Omental fat pad (tissue), 4 donors: ENCODE data around the gene MRPS27. TPM values are rescaled to one million over a fixed set of nuclear protein-coding genes. Genes with fewer than 3 reads are reported as not detected.

Source experiments
- ATAC-seq: fragments of 150-250 bp; one replicate; pipeline ENCODE4 v1.9.1; 2016; ENCODE audit warnings: mild to moderate bottlenecking, moderate library complexity; ENCODE audit not compliant: low FRiP score
- DNase-seq: peaks from one replicate; pipeline ENCODE4 v3.0.0-alpha.2; 2019; ENCODE audit warnings: low spot score
- CTCF ChIP-seq, 3 donors: fragments of 450-650 bp; IDR thresholded peaks; one replicate each; pipeline ENCODE4 v1.5.1; 2016 to 2017; ENCODE audit warnings: antibody characterized with exemption in 3 of 3, mild to moderate bottlenecking in 3 of 3, moderate library complexity in 2 of 3
- total RNA-seq, 4 donors: library from RNA; depleted of rRNA; stranded (reverse); fragments of >200 nt; gene quantifications; one replicate each; pipeline ENCODE4 v1.1.0, GENCODE V29; 2016

MRPS27 gene
- total RNA-seq, 4 donors from 2014 or later, result 45.4 to 53.9 (median 51.4) TPM

GRCh38 chr5:72228960-72229359, 91.1 kb downstream of the MRPS27 start:
- no peak for TF ChIP-seq CTCF (IDR thresholded peaks at IDR 0.05)
- DNase-seq (no peak), ATAC-seq (no peak)

- no peak for ATAC-seq
- DNase-seq, result no peak
- TF ChIP-seq CTCF (IDR thresholded peaks at IDR 0.05), result no peak
Observed at GRCh38 chr5:72226950-72227349, 93.1 kb downstream of the MRPS27 start.

GRCh38 chr5:72225741-72226140, 94.3 kb downstream of the MRPS27 start:
- DNase-seq (no peak), ATAC-seq (no peak)
- TF ChIP-seq CTCF (IDR thresholded peaks at IDR 0.05), result no peak

GRCh38 chr5:72224946-72225463, 95.0 kb downstream of the MRPS27 start:
- ATAC-seq (no peak), DNase-seq (no peak)
- no peak for TF ChIP-seq CTCF (IDR thresholded peaks at IDR 0.05)

- no peak for ATAC-seq
- no peak for TF ChIP-seq CTCF (IDR thresholded peaks at IDR 0.05)
- DNase-seq, result no peak
Observed at GRCh38 chr5:72223371-72223770, 96.7 kb downstream of the MRPS27 start.

- no peak for ATAC-seq
- no peak for DNase-seq
- no peak for TF ChIP-seq CTCF (IDR thresholded peaks at IDR 0.05)
Observed at GRCh38 chr5:72222521-72222920, 97.5 kb downstream of the MRPS27 start.

GRCh38 chr5:72221541-72221940, 98.5 kb downstream of the MRPS27 start:
- ATAC-seq, result no peak
- no peak for TF ChIP-seq CTCF (IDR thresholded peaks at IDR 0.05)
- DNase-seq, result no peak
